Suppressor macrophage (primary cell): ENCODE results near the gene BRIX1.
"Not testable (repeated sequence)": the region's sequence is repeated elsewhere in the genome, so short reads cannot be mapped to it uniquely, and the experiment has no call there.

Experiments used
- DNase-seq, 4 experiments: peaks; one replicate each; pipeline ENCODE4 v3.0.0-alpha.2; 2020 to 2022

The BRIX1 gene

GRCh38 chr5:34915856-34916192 is 313 bp downstream of the BRIX1 start:
- peak in 3 of 4 experiments; percentile 14 to 43 (median 25) for DNase-seq

DNA sequence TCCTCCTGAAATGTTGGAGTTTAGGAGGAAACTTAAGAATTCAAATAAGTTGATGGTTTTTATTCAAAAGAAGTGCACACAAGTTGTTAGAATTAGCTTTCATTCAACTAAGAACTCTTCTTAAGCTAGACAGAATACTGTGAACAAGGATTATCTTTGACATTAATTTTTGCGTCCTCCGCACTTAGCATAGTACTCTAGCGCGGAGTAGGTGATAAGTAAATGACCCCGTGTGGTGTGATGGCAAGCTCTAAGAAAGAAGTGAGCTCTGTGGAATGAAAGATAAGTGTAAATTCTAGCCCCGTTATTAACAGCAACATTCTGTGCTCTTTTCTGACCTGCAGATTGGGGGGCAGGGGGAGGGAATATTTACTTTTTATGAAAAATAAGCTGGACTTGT is 1.0 kb downstream of the BRIX1 start:
- DNase-seq: no peak

DNA sequence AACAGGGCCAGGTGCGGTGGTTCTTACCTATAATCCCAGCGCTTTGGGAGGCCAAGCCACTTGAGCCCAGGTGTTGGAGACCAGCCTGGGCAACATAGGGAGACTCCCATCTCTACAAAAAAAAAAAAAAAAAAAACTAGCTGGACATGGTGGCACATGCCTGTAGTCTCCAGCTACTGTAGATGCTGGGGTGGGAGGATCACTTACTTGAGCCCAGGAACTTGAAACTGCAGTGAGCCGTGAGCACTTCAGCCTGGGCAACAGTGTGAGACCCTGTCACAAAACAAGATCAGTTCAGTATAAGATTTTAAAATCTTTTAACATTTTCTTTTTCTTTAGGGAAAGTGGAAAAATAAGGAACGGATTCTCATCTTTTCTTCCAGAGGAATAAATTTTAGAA is 2.5 kb downstream of the BRIX1 start:
- no peak for DNase-seq

DNA sequence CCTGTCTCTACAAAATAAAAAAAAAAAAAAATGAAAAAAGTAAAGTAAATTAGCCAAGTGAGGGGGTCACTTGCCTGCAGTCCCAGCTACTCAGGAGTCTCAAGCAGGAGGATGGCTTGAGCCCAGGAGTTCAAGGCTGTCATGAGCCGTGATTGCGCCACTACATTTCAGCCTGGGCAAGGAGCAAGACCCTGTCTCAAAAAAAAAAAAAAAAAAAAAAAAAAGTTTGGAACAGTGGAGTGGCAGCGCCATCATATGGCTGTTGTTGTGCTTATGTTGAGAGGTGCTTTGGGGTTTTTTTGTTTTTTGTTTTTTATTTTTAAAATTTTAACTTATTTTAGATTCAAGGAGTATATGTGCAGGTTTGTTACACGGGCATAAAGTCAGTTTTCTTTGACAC is 3.6 kb downstream of the BRIX1 start:
- DNase-seq: no peak

DNA sequence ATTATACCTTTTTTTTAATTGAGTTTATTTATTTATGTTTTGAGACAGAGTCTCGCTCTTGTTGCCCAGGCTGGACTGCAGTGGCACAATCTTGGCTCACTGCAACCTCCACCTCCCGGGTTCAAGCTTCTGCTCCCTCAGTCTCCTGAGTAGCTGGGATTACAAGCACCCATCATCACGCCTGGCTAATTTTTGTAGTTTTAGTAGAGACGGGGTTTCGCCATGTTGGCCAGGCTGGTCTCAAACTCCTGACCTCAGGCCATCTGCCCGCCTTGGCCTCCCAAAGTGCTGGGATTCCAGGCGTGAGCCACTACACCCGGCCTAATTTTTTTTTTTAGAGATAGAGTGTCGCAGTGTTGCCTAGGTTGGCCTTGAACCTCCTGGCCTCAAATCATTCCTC is 7.7 kb downstream of the BRIX1 start:
- not testable (repeated sequence) for DNase-seq

GRCh38 chr5:34923694-34924461 is 8.4 kb downstream of the BRIX1 start:
- peak; percentile 14 to 66 (median 48) for DNase-seq

- DNase-seq: no peak
Observed at GRCh38 chr5:34924462-34924765, 8.9 kb downstream of the BRIX1 start.

DNA sequence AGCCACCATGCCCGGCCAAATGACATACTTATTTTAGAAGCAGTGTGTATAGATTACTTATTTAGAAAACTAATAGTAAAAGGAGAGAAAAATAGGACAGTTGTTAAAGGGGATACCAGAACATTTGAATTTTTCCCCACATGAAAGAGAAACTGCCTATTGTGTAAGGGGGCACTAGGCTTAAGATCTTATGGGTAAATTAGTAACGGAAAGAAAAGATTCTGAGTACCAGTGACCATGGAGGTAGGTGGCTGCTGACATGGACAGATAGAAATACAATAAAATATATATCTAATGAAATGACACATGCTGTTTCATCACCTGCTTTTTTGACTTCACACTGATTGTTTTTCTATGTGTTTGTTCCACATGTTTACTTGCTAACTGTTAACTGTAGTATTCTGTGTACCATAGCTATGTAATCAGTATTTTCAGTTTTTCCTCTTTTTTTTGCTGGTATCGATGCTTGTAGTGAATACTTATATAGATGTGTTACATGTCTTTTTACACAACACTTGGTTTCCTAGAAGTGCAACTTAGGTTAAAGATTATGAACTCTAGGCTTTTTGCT is 10.9 kb downstream of the BRIX1 start:
- DNase-seq: no peak

GRCh38 chr5:34927785-34928184 is 12.3 kb downstream of the BRIX1 start:
- no peak for DNase-seq

GRCh38 chr5:34928267-34928666 is 12.8 kb downstream of the BRIX1 start:
- peak; percentile 37 to 77 (median 71) for DNase-seq

DNA sequence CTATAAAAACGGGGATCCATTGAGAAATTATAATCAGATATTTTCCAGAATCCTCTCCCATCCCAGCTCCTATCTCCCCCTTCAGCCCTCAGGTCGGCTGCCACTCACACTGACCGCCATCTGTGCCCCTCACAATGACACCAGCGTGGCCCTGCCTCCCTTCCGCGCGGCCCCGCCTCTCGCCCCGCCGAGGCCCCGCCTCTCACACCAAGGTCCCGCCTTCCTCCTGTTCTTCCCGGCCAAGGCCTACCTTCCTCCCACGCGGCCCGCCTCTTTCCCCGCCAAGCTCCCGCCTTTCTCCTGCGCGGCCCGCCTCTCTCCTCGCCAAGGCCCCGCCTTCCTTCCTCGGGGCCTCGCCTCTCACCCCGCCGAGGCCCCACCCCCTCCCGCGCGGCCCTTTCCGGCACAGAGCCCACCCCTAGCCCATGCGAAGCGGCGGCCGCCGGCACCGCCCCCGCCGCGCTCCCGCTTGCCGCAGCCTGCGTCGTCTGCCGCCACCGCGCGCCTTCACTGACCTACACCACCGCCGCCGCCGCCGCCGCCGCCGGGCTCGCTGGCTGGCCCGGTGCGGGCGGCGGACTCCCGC is 13.7 kb downstream of the BRIX1 start, which contains the start of gene DNAJC21:
Gene DNAJC21, plus strand, starts transcription at position 426 of the 586 bp plus-strand sequence. CDS start 261 bp downstream, outside the sequence.
- DNase-seq: peak; percentile 98 to 100 (median 99)

GRCh38 chr5:34929720-34930461 is 14.4 kb downstream of the BRIX1 start:
- peak; percentile 84 to 95 (median 92) for DNase-seq

DNA sequence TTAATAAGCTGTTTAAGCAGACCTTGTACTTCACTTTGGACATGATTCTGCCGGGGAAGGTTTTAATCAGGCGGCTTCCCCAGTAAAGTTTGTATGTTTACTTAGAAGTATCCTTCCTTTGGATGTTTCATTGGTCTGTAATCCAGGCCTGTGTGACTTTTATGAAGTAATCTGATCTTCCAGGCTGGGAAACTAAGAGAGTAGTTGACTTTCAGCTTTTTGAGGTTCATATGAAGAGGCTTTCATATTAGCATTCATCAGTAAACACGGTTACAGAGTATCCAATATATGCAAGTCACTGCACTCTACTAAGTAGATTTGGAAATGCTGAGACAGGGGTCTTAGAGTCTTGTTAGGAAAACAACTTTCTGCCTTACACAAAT is 14.9 kb downstream of the BRIX1 start:
- DNase-seq: peak in 1 of 4 experiments; percentile 2

GRCh38 chr5:34930870-34931269 is 15.4 kb downstream of the BRIX1 start:
- DNase-seq: no peak

DNA sequence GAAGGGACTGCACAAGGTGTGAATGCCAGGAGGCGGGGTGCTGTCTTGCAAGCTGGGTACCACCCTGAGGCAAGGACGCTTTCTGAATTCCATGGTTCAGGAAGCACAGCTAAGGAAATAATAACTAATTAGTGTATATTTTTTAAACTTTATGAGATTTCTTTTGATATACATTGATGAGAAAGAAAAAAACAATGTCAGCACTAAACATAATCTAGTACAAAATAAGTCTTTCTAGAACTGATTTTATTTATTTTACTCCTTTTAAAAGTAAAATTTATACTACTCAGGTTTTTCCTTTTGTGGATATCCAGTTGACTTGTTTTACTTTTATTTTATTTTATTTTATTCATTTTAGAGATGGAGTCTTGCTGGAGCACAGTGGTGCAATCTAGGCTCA is 17.4 kb downstream of the BRIX1 start:
- no peak for DNase-seq

DNA sequence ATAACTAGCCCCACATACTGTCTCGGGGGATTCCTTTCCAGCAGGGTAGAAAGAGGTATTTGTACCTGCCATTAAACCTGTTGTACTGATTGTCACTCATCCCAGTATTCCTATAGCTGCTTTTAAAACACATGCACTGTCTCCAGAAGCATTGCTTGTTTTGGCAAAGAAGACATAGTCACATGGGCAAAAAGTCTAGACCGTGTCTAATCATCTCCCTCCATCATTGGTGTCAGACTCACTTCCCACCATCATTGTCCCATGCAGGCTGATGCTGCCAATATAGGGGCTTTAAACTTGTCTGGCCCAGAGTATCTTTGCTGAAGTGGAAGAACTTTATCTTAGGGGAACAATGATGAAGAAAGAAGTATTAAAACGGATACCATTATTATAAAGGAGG is 26.4 kb downstream of the BRIX1 start:
- no peak for DNase-seq

DNA sequence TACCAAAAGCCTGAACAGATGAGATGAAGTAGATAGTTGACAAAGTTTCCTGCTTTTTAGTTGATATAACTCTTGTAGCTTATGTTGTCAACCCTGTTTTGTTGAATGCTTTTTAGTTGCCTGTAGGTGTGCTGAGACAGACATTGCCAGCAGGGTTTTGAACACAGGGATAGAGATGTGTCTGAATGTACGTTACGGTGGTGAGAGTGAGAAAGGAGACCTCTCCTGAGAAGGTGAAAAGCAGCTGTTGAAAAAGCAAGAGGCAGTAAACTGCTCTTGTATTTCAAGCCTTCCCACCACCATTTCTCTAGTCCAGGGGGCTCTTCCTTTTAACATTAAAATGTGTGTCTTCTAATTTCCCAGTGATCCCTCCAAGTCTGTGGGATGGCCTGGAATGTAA is 28.5 kb downstream of the BRIX1 start:
- DNase-seq: no peak

DNA sequence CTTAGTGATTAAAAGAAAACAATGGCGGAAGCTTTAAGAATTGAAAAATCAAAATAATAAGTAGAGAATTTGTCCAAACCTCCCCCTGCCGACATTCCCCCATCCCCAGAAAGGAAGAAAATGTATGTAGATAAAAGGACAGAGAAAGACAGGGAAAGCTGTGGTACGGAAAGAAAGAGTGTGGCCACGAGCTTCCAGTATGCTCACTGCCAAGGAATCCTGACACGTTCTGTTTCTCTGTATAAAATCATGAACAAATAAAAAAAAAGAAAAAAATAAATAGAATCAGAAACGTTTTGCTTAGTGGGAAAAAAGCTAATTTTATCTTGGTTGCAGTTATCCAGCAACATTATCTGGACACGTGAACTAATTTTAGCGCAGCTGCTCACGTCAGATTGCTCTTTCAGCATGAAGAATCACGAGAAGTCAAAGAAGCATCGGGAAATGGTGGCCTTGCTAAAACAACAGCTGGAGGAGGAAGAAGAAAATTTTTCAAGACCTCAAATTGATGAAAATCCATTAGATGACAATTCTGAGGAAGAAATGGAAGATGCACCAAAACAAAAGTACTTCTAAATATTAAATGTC is 29.0 kb downstream of the BRIX1 start:
- DNase-seq: no peak

- no peak for DNase-seq
Observed at GRCh38 chr5:34957321-34957720, 41.8 kb downstream of the BRIX1 start.

DNA sequence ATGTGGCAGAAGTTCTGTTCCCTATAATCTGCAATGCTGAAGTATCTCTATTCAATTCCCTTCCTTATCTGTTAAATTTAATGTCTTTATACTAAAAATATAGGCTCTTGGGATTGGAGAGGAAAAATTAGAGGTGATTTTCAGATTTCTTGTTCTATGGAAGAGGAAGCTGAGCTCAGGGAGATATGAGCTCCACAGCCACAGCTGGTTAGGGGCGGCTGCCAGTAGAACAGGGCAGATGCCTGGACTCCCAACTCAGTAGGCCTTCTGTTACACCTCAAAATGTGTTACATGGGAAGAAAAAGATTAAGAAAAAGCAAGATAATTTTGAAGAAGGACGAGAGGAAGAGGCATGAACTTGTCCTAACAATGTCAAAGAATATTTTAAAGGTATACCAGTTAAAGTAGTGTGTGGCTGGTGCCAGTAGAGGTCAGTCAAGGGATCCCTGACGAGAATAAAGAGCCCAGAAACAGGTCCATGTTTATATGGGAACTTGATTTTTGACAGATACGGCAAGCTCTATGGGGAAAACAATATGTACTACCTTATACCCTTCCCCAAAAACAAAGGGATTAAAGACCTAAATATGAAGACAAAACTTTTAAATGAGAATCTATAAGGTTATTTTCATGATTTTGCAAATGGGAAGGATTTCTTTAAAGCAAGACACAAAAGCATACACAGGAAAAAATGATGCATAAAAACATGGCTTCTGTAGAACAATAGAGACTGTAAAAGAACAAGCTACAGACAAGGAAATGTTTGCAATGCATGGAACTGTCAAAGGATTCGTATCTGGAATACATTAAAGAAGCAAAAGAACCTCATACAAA is 42.6 kb downstream of the BRIX1 start:
- DNase-seq: peak in 3 of 4 experiments; percentile 11 to 35 (median 32)

DNA sequence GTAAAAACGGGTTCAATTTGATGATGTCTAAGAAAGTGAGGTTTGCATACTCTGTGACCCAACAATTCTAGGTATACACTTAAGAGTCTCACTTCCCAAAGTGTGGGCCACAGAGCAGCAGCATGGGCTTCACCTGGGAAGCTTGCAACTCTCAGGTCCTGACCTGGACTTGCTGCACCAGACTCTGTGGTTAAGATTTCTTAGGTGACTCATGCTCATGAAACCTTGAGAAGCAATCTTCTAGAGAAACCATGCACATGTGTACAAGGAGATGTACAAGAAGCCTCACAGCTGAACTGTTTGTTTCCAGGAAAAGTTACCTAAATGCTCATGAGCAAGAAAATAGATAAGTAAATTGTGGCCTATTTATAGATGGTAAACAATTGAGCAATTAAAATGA is 43.8 kb downstream of the BRIX1 start:
- no peak for DNase-seq

DNA sequence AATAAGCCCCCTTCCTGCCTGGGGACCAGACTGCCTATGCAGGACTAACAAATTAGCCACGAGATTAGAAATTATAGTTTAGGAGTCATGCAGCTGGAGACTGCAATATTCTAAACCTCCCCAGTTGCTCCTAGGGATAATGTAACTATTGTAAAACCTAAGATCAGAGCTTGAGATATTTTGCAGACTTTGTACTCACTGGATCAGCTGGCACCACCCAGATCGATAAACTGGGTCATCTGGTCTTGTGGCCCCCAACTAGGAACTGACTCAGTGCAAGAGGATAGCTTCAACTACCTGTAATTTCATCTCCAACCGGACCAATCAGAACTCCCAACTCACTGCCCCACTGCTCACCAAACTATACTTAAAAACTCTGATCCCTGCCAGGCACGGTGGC is 52.0 kb downstream of the BRIX1 start:
- no peak for DNase-seq
